Esophagus muscularis mucosa (tissue), 4 donors: ENCODE measurements around the gene TSLP. TPM values are rescaled to one million over a fixed set of nuclear protein-coding genes. Genes with fewer than 3 reads are reported as not detected.

Experiments
- DNase-seq: peaks from one replicate; pipeline ENCODE4 v3.0.0-alpha.2; 2017; ENCODE audit errors: extremely low spot score
- H3K27ac ChIP-seq, 4 donors: fragments of 200-600 bp; sonication (generic); replicated peaks in 1 of 4; 1 replicate in 3 of 4; 2 replicates in 1 of 4; pipeline ENCODE4 v1.5.1; 2016 to 2019; ENCODE audit warnings: mild to moderate bottlenecking in 1 of 4
- H3K27me3 ChIP-seq, 4 donors: fragments of 200-600 bp; sonication (generic); one replicate each; pipeline versions ENCODE4 v1.5.1 to v1.6.0; 2016 to 2019
- H3K36me3 ChIP-seq, 4 donors: fragments of 200-600 bp; sonication (generic); one replicate each; pipeline ENCODE4 v1.5.1; 2016 to 2019
- H3K4me1 ChIP-seq, 4 donors: fragments of 200-600 bp; sonication (generic); one replicate each; pipeline ENCODE4 v1.5.1; 2016 to 2019
- H3K4me3 ChIP-seq, 4 donors: fragments of 200-600 bp; sonication (generic); 1 replicate in 2 of 4; 2 replicates in 2 of 4; pipeline ENCODE4 v1.5.1; 2016 to 2019; ENCODE audit warnings: mild to moderate bottlenecking in 4 of 4, moderate library complexity in 1 of 4
- H3K9me3 ChIP-seq, 4 donors: fragments of 200-600 bp; sonication (generic); 1 replicate in 3 of 4; 2 replicates in 1 of 4; pipeline ENCODE4 v1.5.1; 2016 to 2019
- CTCF ChIP-seq, 3 experiments: fragments of 200-600 bp in 2 of 3; fragments of 450-650 bp in 1 of 3; sonication (generic) in 2 of 3; IDR thresholded peaks; one replicate each; pipeline ENCODE4 v1.5.1; 2017 to 2019; ENCODE audit warnings: antibody characterized with exemption in 3 of 3, mild to moderate bottlenecking in 2 of 3, moderate library complexity in 1 of 3
- EP300 ChIP-seq: sonication (generic); formaldehyde crosslinking; IDR thresholded peaks from one replicate; pipeline ENCODE4 v1.6.1; 2017; ENCODE audit warnings: antibody characterized with exemption
- POLR2A ChIP-seq: fragments of 450-650 bp; IDR thresholded peaks from one replicate; pipeline ENCODE4 v1.6.1; 2017; ENCODE audit warnings: antibody characterized with exemption, moderate library complexity, mild to moderate bottlenecking, low read depth
- POLR2AphosphoS5 ChIP-seq, 2 donors: sonication (generic); formaldehyde crosslinking; IDR thresholded peaks; one replicate each; pipeline ENCODE4 v1.6.1; 2017; ENCODE audit warnings: antibody characterized with exemption in 2 of 2
- WGBS: methylation state at CpG from one replicate; pipeline ENCODE4 v1.1.5; 2018; 5-methylcytosine and 5-hydroxymethylcytosine counted together
- intact Hi-C: fragments of 100-400 bp; cut with DNase I; formaldehyde crosslinking; loops from one replicate; pipeline ENCODE4 v1.15.1; 2023
- total RNA-seq, 4 donors: library from RNA; depleted of rRNA; stranded (reverse); fragments of >200 nt; gene quantifications; one replicate each; pipeline versions ENCODE4 v1.1.0 to v1.2.1, GENCODE V29; 2016

TSLP gene
- total RNA-seq, 4 donors from 2014 or later, result 0.83 to 2.9 (median 1.6) TPM

DNA sequence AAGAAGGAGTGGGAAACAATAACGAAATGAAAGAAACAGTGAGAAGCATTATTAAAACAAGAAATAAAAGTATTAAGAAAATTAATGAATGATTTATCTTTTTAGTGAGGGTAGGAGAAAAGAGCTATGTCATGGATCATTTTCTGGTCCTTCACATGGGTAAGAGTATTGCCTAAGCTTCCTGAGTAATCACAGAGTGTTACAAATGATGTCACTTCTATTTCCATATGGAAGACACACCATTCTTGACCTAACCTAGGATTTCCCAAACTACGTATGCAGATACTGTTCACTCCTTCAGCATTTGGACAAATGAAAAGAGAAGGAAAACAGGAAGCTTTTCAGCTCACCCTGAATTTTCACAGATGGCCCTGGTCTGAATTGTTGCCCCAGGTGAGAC is 3.3 kb upstream of the TSLP start:
- Histone ChIP-seq H3K36me3 (no peaks in the 10 kb centered on the region), H3K9me3 (no peaks in the 10 kb centered on the region), H3K27me3 (peaks cover 0 to 31% (median 3%) of the 10 kb centered on the region in 4 donors), H3K4me3 (no peak overlapping the region), H3K27ac (no peak overlapping the region), H3K4me1 (peaks cover 4 to 33% (median 24%) of the 10 kb centered on the region in 4 donors)
- TF ChIP-seq POLR2AphosphoS5 (IDR thresholded peaks at IDR 0.05) (no peak), CTCF (IDR thresholded peaks at IDR 0.05) (no peak)
- DNase-seq, result no peak
- intact Hi-C loops, result no loop called here
- 43% methylated on average over 2 of the region's 2 CpGs for WGBS

GRCh38 chr5:111069839-111070238 is 1.7 kb upstream of the TSLP start:
- no peak for TF ChIP-seq POLR2A
- TF ChIP-seq CTCF (IDR thresholded peaks at IDR 0.05), result no peak
- no peak for TF ChIP-seq POLR2AphosphoS5 (IDR thresholded peaks at IDR 0.05)
- TF ChIP-seq EP300, result no peak
- intact Hi-C loops, result loop anchor here (5.0 kb wide), 1 partner anchor 313 kb away; no protein-coding TSS in a partner anchor
- DNase-seq, result no peak
- Histone ChIP-seq H3K27me3 (peaks cover 0 to 31% (median 3%) of the 10 kb centered on the region in 4 donors), H3K4me3 (peak overlapping the region; percentile 34 to 48 (median 39)), H3K9me3 (no peaks in the 10 kb centered on the region), H3K4me1 (peaks cover 10 to 47% (median 36%) of the 10 kb centered on the region in 4 donors), H3K36me3 (no peaks in the 10 kb centered on the region), H3K27ac (no peak overlapping the region)
- WGBS, result 36% methylated on average over 4 of the region's 4 CpGs

DNA sequence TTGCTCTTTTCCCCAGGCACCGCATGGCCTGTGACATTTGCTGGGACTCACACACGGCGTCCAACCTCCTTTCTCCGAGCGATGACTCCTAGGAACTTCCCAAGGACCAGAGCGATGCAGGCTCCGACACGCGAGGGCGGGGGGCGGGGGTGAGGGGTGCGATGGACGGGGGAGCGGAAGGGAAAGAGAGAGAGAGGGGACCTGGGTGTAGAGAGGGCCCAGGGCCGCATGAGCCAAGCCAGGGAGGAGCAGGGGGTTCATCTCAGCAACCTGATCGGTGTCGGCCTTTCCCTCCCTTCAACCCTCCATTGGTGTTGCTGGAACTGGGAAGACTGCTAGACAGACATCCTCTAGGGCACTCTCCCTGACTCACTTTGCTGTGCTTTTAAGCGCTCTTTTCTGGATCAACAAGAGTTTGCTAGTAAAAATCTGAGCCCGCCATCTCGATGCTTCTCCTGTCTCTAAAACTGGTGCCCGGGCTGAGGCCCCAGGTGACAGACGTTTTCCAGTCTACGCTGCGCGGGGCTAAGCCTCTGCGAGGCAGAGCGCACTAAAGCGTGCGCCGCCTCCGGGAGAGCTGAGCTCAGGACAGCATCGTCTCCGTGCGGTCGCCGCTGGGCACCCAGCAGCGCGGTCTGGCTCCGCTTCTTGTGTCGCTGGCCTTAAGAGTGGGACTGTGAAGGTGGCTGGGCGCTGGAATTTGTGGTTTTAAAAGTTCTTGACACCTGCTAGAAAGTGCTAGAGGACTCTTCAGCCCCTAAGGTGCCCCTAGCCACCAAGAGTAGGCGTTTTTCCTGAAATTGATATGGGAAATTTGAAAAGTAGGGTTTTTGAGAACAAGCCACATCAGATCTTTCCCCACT is 1.0 kb upstream of the TSLP start:
- intact Hi-C loops, result loop anchor here (5.0 kb wide), 1 partner anchor 313 kb away; no protein-coding TSS in a partner anchor
- peaks cover 0 to 31% (median 3%) of the 10 kb centered on the region in 4 donors for H3K27me3 ChIP-seq
- H3K27ac ChIP-seq, result no peak overlapping the region
- peaks cover 14 to 52% (median 39%) of the 10 kb centered on the region in 4 donors for H3K4me1 ChIP-seq
- no peaks in the 10 kb centered on the region for H3K9me3 ChIP-seq
- WGBS, result 21% methylated on average over 28 of the region's 42 CpGs
- H3K4me3 ChIP-seq, result peak overlapping the region; percentile 34 to 48 (median 39)
- no peak for DNase-seq
- H3K36me3 ChIP-seq, result no peaks in the 10 kb centered on the region
- no peak for TF ChIP-seq CTCF (IDR thresholded peaks at IDR 0.05)
- no peak for TF ChIP-seq POLR2AphosphoS5 (IDR thresholded peaks at IDR 0.05)
- no peak for TF ChIP-seq EP300
- no peak for TF ChIP-seq POLR2A

DNA sequence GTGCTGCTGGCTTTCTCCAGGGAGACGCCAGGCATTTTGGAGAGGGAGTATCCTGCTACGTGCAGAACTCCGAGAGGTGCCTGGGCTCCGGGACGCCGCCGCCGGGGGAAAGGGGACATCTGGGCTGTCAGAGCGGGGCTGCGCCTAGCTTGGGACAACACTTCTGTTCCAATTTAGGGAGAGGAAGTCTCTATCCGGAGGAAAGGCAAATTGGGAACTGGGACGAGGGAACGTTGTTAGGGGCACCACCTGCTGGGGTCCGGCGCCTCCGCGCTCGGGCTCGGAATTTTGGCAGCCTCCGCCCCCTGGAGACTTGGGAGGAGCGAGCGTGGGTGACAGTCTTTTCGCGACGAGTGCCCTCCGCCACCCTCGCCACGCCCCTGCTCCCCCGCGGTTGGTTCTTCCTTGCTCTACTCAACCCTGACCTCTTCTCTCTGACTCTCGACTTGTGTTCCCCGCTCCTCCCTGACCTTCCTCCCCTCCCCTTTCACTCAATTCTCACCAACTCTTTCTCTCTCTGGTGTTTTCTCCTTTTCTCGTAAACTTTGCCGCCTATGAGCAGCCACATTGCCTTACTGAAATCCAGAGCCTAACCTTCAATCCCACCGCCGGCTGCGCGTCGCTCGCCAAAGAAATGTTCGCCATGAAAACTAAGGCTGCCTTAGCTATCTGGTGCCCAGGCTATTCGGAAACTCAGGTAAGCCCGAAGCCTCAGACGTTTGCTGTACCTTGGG is 1.6 kb downstream of the TSLP start:
- peak overlapping the region; percentile 56 to 66 (median 62) for H3K27ac ChIP-seq
- intact Hi-C loops, result loop anchor here (5.0 kb wide), 1 partner anchor 316 kb away; no protein-coding TSS in a partner anchor
- no peaks in the 10 kb centered on the region for H3K9me3 ChIP-seq
- peak overlapping the region; percentile 58 to 68 (median 63) for H3K4me3 ChIP-seq
- TF ChIP-seq POLR2AphosphoS5 (IDR thresholded peaks at IDR 0.05) (peak in 1 of 2 donors; percentile 23), EP300 (no peak), CTCF (IDR thresholded peaks at IDR 0.05) (peak in 1 of 3 experiments; percentile 11), POLR2A (no peak)
- peaks cover 0 to 16% (median 3%) of the 10 kb centered on the region in 4 donors for H3K27me3 ChIP-seq
- WGBS, result 3% methylated on average over 44 of the region's 44 CpGs
- peaks cover 14 to 49% (median 41%) of the 10 kb centered on the region in 4 donors for H3K4me1 ChIP-seq
- no peaks in the 10 kb centered on the region for H3K36me3 ChIP-seq
- peak; percentile 93 for DNase-seq
